Measurements from ENCODE around the gene MUC6.

GRCh38 chr11:993632-994167, 42.8 kb downstream of the MUC6 start:
- TF ChIP-seq CREB1 (IDR thresholded peaks at IDR 0.05; ENCODE audit: low read depth) = no peak
- TF ChIP-seq EP300 (IDR thresholded peaks at IDR 0.05; ENCODE audit: borderline replicate concordance) = no peak
- TF ChIP-seq RAD21 (IDR thresholded peaks at IDR 0.05; ENCODE audit: low read depth) = no peak
- TF ChIP-seq USF1 (IDR thresholded peaks at IDR 0.05) = no peak

Data from Ishikawa (cell line).